ENCODE data around the gene RAD51B. TPM values are rescaled to one million over a fixed set of nuclear protein-coding genes. Genes with fewer than 3 reads are reported as not detected.
"Not testable (repeated sequence)": the region's sequence is repeated elsewhere in the genome, so short reads cannot be mapped to it uniquely, and the experiment has no call there.

The RAD51B gene
- total and polyA plus RNA-seq, 2 donors: 6.2 to 92.9 TPM

- DNase-seq (ENCODE audit: extremely low spot score): no peak
- Histone ChIP-seq H3K36me3 (ENCODE audit: insufficient read depth) (no peaks in the 10 kb centered on the region), H3K4me3 (ENCODE audit: low read depth, low read length) (no peak overlapping the region), H3K4me1 (ENCODE audit: insufficient read depth) (peaks cover 4% of the 10 kb centered on the region), H3K27ac (ENCODE audit: low read depth) (no peak overlapping the region)
- 67% methylated on average over 3 of the region's 3 CpGs for WGBS
Observed at GRCh38 chr14:68253160-68253780, 433.7 kb downstream of the RAD51B start.

- Histone ChIP-seq H3K27ac (ENCODE audit: low read depth) (peak overlapping the region; percentile 59), H3K4me3 (ENCODE audit: low read depth, low read length) (no peak overlapping the region), H3K36me3 (ENCODE audit: insufficient read depth) (no peaks in the 10 kb centered on the region), H3K4me1 (ENCODE audit: insufficient read depth) (peaks cover 4% of the 10 kb centered on the region)
- 50% methylated on average over 2 of the region's 2 CpGs for WGBS
- DNase-seq (ENCODE audit: extremely low spot score): no peak
Observed at GRCh38 chr14:68253878-68254528, 434.4 kb downstream of the RAD51B start.

DNA sequence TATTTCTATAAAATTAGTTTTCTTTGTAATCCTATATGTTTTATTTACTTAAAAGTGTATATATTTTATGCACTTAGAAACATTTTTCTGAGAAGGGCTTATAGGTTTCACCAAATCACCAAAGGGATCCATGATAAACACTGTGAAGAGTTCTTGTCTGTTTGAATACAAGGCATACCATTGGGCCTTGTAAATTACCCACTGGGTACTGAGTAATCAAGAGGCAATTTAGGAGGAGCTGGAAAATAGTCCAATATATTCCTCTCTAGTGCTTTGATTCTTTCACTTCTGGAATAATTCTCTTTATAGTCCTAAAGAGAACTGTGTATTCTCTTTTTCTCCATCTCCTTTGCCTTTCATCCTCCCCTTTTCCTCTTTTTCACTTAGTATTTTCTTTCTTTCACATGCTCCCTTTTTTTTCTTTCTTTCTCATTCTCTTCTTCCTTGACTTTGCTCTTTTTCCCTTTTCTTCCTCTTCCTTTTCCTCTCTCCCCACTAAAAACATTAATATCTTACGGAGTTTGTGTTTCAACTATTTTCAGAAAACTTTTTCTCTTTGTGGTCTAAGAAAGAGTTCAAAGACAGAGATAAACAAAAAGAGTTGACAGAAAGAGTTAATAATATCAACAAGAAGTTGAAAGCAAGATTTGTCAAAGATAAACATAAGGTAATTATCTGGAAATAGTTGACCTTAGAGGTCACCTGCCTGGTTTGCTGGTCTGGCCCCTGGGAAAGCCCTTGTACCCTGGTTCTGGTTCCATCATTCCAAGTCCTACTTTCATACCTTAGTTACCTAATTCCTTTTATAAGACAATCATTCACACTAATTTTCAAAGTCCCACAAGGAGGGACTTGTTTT lies 435.3 kb downstream of the RAD51B start:
- 84% methylated on average over 1 of the region's 1 CpG for WGBS
- Histone ChIP-seq H3K4me3 (ENCODE audit: low read depth, low read length) (no peak overlapping the region), H3K36me3 (ENCODE audit: insufficient read depth) (no peaks in the 10 kb centered on the region), H3K27ac (ENCODE audit: low read depth) (no peak overlapping the region), H3K4me1 (ENCODE audit: insufficient read depth) (peaks cover 4% of the 10 kb centered on the region)
- DNase-seq (ENCODE audit: extremely low spot score): no peak

DNA sequence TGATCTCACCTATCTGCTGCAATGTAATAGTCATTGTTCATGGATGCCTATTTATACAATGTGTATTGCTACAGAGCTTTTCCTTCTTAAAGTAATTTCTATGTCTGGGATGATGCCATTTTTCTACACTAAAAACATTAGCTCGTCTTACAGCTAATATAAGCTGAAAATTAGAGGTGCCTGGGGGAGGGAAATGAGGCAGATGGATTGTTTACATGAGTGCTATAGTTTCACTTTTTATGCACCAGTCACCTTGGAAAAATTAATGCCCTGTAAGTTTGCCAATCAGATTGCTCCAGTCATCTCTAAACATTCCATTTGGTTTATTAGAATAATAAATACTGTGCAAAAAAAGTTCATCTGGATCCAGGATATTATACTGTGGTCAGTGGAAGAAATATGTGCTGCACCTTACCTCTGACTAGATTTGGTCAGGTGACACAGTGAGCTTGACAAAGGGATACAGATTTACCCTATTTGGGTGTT lies 436.2 kb downstream of the RAD51B start:
- Histone ChIP-seq H3K4me1 (ENCODE audit: insufficient read depth) (peaks cover 3% of the 10 kb centered on the region), H3K27ac (ENCODE audit: low read depth) (no peak overlapping the region), H3K4me3 (ENCODE audit: low read depth, low read length) (no peak overlapping the region), H3K36me3 (ENCODE audit: insufficient read depth) (no peaks in the 10 kb centered on the region)
- DNase-seq (ENCODE audit: extremely low spot score): no peak
- WGBS: 31% methylated on average over 1 of the region's 1 CpG

- Histone ChIP-seq H3K4me1 (ENCODE audit: insufficient read depth) (peaks cover 1% of the 10 kb centered on the region), H3K4me3 (ENCODE audit: low read depth, low read length) (no peak overlapping the region), H3K27ac (ENCODE audit: low read depth) (no peak overlapping the region), H3K36me3 (ENCODE audit: insufficient read depth) (no peaks in the 10 kb centered on the region)
- DNase-seq (ENCODE audit: extremely low spot score): no peak
- WGBS: 99% methylated on average over 4 of the region's 4 CpGs
Observed at GRCh38 chr14:68257969-68258368, 438.4 kb downstream of the RAD51B start.

- 88% methylated on average over 2 of the region's 2 CpGs for WGBS
- H3K36me3 ChIP-seq (ENCODE audit: insufficient read depth); DNase-seq (ENCODE audit: extremely low spot score); H3K4me1 ChIP-seq (ENCODE audit: insufficient read depth); H3K4me3 ChIP-seq (ENCODE audit: low read depth, low read length); H3K27ac ChIP-seq (ENCODE audit: low read depth): not testable (repeated sequence)
Observed at GRCh38 chr14:68258995-68259394, 439.4 kb downstream of the RAD51B start.

- no peak overlapping the region for H3K4me3 ChIP-seq (ENCODE audit: low read depth, low read length)
- DNase-seq (ENCODE audit: extremely low spot score): no peak
- no peaks in the 10 kb centered on the region for H3K36me3 ChIP-seq (ENCODE audit: insufficient read depth)
- H3K27ac ChIP-seq (ENCODE audit: low read depth): no peak overlapping the region
- 87% methylated on average over 2 of the region's 2 CpGs for WGBS
- peaks cover 1% of the 10 kb centered on the region for H3K4me1 ChIP-seq (ENCODE audit: insufficient read depth)
Observed at GRCh38 chr14:68260121-68260520, 440.5 kb downstream of the RAD51B start.

- no peak for DNase-seq (ENCODE audit: extremely low spot score)
- H3K27ac ChIP-seq (ENCODE audit: low read depth): no peak overlapping the region
- H3K36me3 ChIP-seq (ENCODE audit: insufficient read depth): no peaks in the 10 kb centered on the region
- no peak overlapping the region for H3K4me3 ChIP-seq (ENCODE audit: low read depth, low read length)
- WGBS: 54% methylated on average over 10 of the region's 10 CpGs
- H3K4me1 ChIP-seq (ENCODE audit: insufficient read depth): no peaks in the 10 kb centered on the region
Observed at GRCh38 chr14:68261092-68261842, 441.7 kb downstream of the RAD51B start.

GRCh38 chr14:68262567-68262966 lies 443.0 kb downstream of the RAD51B start:
- no peak overlapping the region for H3K4me3 ChIP-seq (ENCODE audit: low read depth, low read length)
- no peaks in the 10 kb centered on the region for H3K4me1 ChIP-seq (ENCODE audit: insufficient read depth)
- no peak for DNase-seq (ENCODE audit: extremely low spot score)
- no peaks in the 10 kb centered on the region for H3K36me3 ChIP-seq (ENCODE audit: insufficient read depth)
- WGBS: 73% methylated on average over 3 of the region's 3 CpGs
- no peak overlapping the region for H3K27ac ChIP-seq (ENCODE audit: low read depth)

- DNase-seq (ENCODE audit: extremely low spot score): no peak
- Histone ChIP-seq H3K36me3 (ENCODE audit: insufficient read depth) (no peaks in the 10 kb centered on the region), H3K4me1 (ENCODE audit: insufficient read depth) (no peaks in the 10 kb centered on the region), H3K4me3 (ENCODE audit: low read depth, low read length) (no peak overlapping the region), H3K27ac (ENCODE audit: low read depth) (no peak overlapping the region)
- 81% methylated on average over 3 of the region's 3 CpGs for WGBS
Observed at GRCh38 chr14:68263563-68264259, 444.1 kb downstream of the RAD51B start.

- Histone ChIP-seq H3K36me3 (ENCODE audit: insufficient read depth) (no peaks in the 10 kb centered on the region), H3K4me3 (ENCODE audit: low read depth, low read length) (no peak overlapping the region), H3K4me1 (ENCODE audit: insufficient read depth) (no peaks in the 10 kb centered on the region), H3K27ac (ENCODE audit: low read depth) (no peak overlapping the region)
- DNase-seq (ENCODE audit: extremely low spot score): no peak
- WGBS: 55% methylated on average over 2 of the region's 2 CpGs
Observed at GRCh38 chr14:68264260-68264569, 444.6 kb downstream of the RAD51B start.

GRCh38 chr14:68266998-68267397 lies 447.4 kb downstream of the RAD51B start:
- Histone ChIP-seq H3K4me3 (ENCODE audit: low read depth, low read length) (no peak overlapping the region), H3K27ac (ENCODE audit: low read depth) (no peak overlapping the region), H3K4me1 (ENCODE audit: insufficient read depth) (no peaks in the 10 kb centered on the region), H3K36me3 (ENCODE audit: insufficient read depth) (no peaks in the 10 kb centered on the region)
- WGBS: 95% methylated on average over 7 of the region's 7 CpGs
- no peak for DNase-seq (ENCODE audit: extremely low spot score)

DNA sequence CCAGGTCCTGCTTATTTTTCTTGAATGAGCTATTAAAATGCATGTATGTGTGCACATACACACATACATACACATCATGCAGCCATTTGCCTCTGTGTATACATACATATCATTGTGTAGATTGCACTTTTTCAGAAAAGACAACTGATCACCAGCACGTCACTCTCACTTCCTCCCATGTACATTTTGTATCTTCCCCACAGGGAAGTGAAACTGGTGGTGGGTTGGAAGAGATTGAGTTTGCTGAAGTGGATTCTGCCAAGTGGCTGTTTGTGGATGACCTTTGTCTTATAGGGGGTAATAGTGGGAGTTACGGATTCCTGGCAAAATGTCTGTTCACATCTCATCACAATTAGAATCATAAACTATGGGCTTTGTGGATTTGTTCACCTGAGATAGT lies 448.6 kb downstream of the RAD51B start:
- no peaks in the 10 kb centered on the region for H3K36me3 ChIP-seq (ENCODE audit: insufficient read depth)
- H3K4me1 ChIP-seq (ENCODE audit: insufficient read depth): no peaks in the 10 kb centered on the region
- no peak for DNase-seq (ENCODE audit: extremely low spot score)
- WGBS: 82% methylated on average over 2 of the region's 2 CpGs
- H3K4me3 ChIP-seq (ENCODE audit: low read depth, low read length): no peak overlapping the region
- no peak overlapping the region for H3K27ac ChIP-seq (ENCODE audit: low read depth)

All from urinary bladder (tissue), 4 donors.